Measurements from ENCODE around the gene FGGY. TPM values are rescaled to one million over a fixed set of nuclear protein-coding genes. Genes with fewer than 3 reads are reported as not detected.
"Not testable (repeated sequence)": the region's sequence is repeated elsewhere in the genome, so short reads cannot be mapped to it uniquely, and the experiment has no call there.

The FGGY gene
- total RNA-seq, 1 donor = 10.8 TPM

DNA sequence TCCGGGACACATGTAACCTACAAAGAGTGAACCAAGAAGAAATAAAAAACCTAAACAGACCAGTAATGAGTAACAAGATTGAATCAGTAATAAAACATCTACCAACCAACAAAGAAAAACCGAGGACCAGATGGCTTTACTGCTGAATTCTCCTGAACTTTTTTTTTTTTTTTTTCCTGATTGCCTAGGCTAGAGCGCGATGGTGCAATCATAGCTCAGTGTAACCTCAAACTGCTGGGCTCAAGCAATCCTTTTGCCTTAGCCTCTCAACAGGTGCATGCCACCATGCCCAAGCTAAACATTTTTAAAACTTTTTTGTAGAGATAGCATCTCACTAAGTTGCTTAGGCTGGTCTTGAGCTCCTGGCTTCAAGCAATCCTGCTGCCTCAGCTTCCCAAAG lies 11.2 kb upstream of the FGGY start:
- DNase-seq (ENCODE audit: low read depth in 2 of 3, low spot score in 2 of 3) = no peak

DNA sequence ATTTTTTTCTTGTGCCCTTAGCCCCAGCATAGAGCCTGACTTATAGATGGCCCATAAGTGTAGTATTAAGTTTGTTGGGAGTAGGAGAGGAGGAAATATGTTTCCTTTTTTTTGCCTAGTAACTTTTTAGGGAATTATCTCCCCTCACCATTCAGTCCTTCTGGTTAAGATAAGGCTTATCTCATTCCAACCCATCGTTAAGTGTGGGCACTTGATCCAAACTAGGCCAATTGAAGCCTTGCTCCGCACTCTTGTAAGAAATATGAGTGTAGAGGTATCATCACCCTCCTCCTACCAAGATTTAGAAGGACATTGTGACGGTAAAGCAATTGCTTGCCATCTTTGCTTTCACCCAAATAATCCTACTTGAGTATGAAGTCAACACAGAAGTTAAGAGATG lies 8.8 kb upstream of the FGGY start:
- DNase-seq (ENCODE audit: low read depth in 2 of 3, low spot score in 2 of 3) = no peak

DNA sequence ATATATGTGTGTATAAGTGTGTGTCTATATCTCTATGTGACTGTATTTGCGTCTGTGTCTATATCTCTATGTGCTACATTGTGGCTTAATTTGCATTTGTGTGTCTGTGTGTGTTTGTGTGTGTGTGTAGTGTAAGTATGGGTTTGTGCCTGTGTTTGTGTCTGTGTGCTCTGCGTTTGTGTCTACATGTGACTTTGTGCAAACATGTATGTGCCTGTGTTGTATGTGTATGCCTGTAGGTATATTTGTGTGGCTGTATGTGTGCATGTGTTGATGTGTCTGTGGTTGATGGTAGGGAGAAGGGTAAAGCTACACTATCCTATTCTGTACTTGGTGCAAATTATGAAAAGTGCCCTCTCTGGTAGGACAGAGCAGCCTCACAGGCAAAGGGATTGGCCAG lies 7.3 kb upstream of the FGGY start:
- DNase-seq (ENCODE audit: low read depth in 2 of 3, low spot score in 2 of 3) = no peak

DNA sequence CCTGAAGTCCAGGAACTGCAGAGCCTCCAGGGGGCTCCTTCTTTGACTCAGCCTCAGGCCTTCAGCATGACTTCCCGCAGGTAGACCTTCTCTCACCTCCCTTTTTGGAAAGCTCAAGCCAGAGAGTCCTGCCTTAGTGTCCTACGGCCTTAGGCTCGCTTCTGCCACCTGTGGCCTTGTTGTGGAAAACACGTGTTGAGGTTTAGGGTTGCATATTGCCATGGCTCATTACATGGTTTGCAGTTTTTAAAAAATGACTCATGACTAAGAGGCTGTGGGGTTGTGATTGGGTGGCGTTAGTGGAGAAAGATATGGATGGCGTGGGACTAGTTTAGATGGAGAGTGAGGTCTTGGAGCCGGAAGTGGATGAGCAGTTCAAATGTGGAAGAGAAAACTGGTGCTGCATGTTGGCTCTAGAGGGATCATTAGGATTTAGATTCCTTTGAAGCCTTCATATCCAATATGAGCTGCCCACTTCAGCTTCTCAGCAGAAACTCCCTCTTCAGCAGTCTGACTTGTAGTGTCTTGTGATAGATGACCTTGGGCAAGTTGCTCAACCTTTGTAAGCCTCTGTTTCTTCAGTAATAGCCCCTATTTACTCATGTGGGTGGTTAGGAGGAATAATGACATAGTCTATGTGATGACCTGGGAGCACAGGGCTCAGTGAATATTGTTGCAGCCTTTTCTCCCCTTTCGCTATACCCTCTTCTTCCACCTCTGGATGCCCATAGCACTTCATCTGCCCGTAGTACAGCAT lies 6.5 kb upstream of the FGGY start:
- DNase-seq (ENCODE audit: low read depth in 2 of 3, low spot score in 2 of 3) = peak in 2 of 3 donors; percentile 64 to 69

DNA sequence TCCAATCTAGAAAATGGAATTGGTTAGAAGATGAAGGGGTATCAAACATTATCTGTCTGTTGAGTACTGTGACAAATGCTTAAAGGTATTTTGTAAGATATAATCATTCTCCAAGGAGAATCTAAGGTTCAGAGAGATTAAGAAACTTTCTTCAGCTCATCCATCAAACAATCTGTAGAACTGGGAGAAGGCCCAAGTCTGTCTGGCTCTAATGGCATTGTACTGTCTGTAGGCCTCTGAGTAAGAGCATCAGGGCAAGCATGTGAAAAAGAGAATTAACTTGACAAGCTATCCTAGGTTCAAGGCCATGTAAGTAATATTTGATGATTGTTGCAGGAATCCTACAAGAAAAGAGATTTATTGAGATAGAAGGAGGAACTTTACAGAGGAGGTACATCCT lies 5.3 kb upstream of the FGGY start:
- DNase-seq (ENCODE audit: low read depth in 2 of 3, low spot score in 2 of 3) = no peak

DNA sequence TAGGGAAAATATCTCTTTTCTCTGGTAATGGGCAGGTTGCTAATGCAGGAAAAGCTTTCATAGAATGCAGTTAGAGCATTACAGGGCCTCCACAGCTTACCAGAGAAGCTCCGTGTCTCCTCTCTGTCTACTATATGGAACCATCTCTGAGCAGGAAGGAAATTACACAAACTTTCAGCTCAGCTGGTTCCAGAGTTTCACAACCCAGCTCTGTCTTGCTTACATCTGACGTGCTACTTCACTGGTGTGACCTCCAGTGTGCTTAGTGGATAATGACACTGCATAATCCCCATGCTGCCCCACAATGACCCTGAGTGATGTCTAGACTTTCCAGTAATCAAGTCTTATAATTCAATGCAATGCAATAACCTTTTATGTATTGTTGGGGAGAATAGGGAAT lies 4.3 kb upstream of the FGGY start:
- DNase-seq (ENCODE audit: low read depth in 2 of 3, low spot score in 2 of 3) = peak in 2 of 3 donors; percentile 77 to 88

DNA sequence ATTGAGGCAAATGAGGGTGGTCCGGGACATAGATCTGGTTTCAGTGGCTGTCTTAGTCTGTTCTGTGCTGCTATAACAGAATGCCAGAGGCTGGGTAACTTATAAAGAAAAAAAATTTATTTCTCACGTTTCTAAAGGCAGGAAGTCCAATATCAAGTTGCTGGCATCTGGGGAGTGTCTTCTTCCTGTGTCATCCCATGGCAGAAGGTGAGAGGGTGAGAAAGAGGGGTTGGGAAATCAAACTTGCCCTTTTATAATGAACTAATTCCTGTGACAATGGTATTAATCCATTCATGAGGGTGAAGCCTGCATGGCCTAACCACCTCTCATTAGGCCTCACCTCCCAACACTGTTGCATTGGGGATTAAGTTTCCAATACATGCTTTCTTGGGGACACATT lies 3.7 kb upstream of the FGGY start:
- DNase-seq (ENCODE audit: low read depth in 2 of 3, low spot score in 2 of 3) = no peak

DNA sequence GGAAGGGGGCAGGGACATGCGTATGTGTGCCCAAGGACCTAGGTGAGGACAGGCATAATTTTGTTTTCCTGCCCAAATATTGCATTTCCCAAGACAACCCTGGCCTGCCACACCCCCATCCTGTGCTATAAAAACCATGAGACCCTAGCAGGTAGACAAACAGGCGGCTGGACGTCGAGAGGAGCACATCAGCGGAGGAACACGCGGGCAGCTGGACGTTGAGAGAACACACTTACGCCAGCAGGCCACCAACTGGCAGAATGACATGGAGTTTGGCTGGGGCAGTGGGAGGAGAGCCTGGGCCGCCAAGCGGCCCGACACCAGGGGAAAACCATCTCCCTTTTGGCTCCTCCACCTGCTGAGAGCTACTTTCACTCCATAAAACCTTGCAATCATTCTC lies 3.0 kb upstream of the FGGY start:
- DNase-seq (ENCODE audit: low read depth in 2 of 3, low spot score in 2 of 3) = no peak

DNA sequence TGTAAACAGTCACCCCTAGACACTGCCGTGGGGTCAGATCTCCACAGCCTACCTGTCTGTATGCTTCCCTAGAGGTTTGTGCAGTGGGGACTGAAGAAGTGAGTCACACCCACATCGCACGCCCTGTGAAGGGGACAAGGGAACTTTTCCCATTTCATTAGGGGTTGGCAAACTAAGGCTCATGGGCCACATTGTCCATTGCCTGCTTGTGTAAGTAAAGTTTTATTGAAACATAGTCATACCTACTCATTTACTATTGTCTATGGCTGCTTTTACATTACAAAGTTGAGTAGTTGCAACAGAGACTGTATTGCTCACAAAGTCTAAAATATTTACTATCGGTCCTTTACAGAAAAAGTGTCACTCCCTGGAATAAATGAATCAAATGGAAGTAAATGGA lies 2.5 kb upstream of the FGGY start:
- no peak for DNase-seq (ENCODE audit: low read depth in 2 of 3, low spot score in 2 of 3)

DNA sequence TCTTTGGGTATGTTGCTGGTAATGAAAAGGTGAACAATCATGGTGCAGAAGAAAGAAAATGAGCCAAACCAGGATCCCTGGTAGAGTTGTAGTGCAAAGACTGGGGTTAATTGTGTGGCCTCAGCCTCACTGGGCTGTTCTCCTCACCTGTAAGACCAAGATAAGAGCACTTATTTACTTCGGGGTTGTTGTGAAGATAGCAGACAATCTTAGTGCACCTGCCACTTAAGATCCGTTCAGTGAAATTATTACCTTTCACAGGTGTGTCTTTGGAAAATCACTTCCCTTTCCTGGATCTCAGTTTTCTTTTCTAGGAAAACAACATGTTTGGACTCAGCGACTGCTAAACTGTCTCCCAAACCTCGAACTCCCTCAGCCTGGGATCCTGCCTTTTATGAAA lies 1.3 kb upstream of the FGGY start:
- DNase-seq (ENCODE audit: low read depth in 2 of 3, low spot score in 2 of 3) = no peak

DNA sequence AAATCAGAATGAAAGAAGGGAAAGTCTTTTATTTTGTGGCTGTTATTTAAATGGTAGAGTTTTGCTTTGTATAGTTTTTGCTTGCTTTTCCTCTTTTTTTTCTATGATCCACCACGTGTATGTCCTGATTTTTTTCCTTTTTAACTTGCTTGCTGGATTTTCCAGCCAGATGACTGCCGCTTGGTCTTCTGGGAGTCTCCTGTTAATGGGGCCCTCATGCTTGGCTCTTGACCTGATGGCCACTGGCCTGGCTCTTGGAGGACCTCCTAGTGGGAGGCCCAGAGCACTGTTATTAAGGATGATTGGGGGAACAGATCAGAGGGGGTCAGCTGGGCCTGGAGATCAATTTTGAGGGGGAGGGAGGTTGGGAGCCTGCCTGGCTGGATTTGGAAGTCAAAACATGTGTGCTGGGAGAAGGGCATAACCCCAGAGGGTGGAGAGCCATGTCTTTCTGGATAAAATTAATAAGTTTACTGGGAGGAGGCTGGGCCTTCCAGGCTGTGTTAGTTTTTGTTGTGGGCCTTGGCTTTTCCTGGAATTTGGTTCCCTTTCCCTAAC lies 1.2 kb downstream of the FGGY start:
- DNase-seq (ENCODE audit: low read depth in 2 of 3, low spot score in 2 of 3) = no peak

DNA sequence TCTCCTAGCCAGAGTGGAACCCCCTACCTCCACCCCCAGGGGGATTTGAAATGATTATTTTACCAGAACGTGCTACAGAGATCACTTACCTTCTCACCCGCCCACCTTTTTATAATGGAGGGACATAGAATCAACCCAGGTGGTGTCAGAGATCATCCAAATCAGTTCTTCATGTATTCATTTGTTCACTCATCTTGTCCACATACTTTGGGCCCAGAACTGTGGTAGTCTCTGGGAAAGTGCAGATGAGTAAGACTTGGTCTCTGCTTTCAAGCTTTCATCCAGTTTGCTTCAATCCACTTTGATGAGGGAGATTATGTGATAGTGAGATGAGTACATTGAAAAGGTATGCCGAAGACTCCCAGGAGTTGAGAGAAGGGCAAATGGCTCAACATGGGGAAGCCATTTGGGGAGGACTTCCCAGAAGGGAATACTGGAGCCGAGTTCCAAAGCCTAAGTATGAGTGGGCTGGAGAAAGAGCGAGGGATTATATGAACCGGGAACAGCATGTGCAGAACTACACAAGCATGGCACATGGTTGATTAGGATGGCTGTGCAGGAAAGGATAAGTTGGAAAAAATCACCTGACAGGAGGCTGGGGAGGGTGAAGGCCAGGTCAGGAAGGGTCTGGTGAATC lies 1.9 kb downstream of the FGGY start:
- no peak for DNase-seq (ENCODE audit: low read depth in 2 of 3, low spot score in 2 of 3)

DNA sequence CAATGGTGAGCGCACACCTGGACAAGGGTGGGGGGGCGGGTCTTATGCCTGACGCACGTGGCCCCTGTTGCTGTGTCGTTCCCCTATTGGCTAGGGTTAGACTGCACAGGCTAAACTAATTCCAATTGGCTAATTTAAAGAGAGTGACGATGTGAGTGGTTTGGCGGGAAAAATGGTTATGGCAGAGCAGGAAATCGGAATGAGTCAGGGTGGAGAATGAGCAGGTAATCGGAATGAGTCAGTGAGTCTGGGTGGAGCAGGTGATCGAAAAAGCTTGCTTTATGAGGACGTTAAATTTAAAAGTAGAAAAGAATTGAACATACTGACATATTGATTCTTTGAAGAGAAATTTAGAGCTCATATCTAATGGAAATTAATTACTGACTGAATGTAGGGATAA lies 2.8 kb downstream of the FGGY start:
- not testable (repeated sequence) for DNase-seq (ENCODE audit: low read depth in 2 of 3, low spot score in 2 of 3)

DNA sequence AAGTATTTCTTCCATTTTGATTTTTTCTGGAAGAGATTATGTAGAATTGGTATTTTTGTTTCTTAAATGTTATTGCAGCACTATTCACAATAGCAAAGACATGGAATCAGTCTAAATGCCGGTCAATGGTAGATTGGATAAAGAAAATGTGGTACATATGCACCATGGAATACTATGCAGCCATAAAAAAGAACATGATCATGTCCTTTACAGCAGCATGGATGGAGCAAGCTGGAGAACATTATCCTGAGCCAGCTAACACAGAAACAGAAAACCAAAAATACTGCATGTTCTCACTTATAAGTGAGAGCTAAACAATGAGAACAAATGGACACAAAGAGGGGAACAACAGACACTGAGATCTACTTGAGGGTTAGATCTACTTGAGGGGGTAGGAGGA lies 5.4 kb downstream of the FGGY start:
- no peak for DNase-seq (ENCODE audit: low read depth in 2 of 3, low spot score in 2 of 3)

DNA sequence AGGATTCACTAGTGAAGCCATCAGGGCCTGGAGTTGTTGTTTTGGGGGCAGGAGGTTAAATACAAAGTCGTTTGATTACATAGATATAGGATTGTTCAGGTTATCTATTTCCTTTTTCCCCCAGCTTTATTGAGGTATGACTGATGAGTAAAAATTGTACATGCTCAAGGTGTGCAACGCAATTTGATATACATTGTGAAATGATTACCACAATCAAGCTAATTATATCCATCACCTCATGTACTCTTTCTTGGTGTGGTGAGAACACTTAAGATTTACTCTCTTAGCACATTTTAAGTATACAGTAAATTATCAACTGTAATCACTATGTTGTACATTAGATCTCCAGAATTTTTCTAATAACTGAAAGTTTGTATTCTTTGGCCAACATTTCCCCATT lies 6.0 kb downstream of the FGGY start:
- DNase-seq (ENCODE audit: low read depth in 2 of 3, low spot score in 2 of 3) = no peak

DNA sequence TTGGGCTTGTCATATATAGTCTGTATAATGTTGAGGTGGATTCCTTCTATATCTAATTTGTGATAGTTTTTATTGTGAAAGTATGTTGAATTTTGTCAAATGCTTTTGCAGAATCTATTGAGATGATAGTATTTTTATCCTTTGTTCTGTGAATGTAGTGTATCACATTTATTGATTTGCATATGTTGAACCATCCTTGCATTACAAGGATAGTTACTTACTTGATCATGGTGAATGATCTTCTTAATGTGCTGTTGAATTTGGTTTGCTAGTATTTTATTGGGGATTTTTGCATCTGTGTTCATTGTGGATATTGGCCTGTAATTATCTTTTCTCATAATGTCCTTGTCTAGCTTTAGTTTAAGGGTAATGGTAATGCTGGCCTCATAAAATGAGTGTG lies 8.3 kb downstream of the FGGY start:
- no peak for DNase-seq (ENCODE audit: low read depth in 2 of 3, low spot score in 2 of 3)

DNA sequence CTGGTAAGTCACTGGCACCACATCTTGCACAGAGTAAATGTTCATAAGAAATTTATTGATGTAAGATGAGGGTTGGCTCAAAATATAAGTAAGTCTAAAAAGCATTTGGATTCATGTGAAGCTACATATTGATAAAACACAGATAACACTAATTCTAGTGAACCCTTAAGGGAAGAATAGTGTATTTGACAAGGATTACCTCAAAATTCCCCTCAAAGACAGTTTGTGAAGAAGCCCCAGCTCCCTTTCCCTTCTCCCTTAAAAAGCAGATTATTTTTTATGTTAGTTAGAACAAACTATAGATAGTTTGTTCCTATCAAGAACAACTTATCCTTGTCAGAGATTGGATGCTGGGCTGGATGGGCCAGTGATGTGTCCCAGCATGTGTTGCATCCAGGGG lies 10.7 kb downstream of the FGGY start:
- DNase-seq (ENCODE audit: low read depth in 2 of 3, low spot score in 2 of 3) = no peak

DNA sequence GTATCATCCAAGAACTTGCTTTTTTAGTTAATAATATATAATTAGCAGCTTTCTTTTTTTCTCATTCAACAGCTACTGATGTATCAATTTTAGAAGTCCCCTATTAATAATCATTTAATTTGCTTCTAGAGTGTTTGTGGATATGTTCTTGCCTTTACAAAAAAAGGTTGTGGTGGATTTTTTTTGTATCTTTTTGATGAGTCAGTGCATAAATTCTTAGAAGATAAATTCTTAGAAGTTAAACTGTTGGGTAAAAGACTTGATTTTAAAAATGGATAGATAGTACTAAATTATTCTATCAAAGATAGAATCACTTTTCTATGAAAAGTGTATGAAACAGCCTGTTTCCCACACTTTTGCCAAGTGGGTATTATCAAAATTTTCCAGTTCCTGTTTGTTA lies 11.9 kb downstream of the FGGY start:
- DNase-seq (ENCODE audit: low read depth in 2 of 3, low spot score in 2 of 3) = no peak

DNA sequence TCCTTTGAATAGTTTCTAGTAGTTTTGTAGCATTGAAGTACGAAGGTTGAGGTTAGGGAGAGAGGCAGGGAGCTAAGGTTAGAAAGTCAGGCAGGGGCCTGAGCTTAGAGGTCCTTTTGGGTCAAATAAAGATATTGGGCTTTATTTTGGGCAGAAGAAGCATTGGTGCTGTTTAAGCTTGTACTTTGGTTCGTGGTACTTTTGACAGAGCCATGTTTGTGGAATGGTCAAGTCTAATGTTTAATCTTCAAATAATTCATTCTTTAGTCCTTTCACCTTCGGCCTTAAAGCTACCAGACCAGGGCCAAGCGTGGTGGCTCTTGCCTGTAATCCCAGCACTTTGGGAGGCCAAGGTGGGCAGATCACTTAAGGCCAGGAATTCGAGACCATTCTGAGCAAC lies 12.5 kb downstream of the FGGY start:
- no peak for DNase-seq (ENCODE audit: low read depth in 2 of 3, low spot score in 2 of 3)

DNA sequence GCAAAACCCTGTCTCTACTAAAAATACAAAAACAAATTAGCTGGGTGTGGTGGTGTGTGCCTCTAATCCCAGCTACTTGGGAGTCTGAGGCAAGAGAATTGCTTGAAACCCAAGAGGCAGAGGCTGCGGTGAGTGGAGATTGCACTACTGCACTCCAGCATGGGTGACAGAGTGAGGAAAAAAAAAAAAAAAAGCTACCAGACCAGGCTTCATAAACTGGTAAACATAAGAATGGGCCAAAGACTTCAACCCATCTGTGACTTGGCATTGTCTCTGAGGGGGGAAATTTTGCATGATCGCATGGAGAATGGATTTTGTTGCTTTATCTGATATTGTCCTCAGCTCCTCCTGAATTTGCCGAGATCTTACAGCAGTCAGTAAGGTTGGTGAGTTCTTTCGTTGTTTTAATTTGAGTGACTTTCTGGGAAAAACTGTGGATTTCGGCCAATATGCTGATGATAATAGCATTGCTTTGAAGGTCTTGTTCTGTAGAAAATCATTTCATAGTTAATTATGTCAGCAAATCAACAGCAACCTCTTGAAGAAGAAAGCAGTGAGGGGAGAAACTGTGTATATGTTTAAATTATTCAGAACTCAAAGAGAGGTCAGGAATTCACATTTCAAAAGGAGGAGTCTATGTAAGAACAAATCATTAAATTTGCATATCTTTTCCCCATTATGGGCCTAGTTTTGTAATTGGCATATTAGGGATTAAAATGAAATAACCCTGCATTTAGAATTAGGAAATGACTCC lies 13.1 kb downstream of the FGGY start:
- DNase-seq (ENCODE audit: low read depth in 2 of 3, low spot score in 2 of 3) = no peak

DNA sequence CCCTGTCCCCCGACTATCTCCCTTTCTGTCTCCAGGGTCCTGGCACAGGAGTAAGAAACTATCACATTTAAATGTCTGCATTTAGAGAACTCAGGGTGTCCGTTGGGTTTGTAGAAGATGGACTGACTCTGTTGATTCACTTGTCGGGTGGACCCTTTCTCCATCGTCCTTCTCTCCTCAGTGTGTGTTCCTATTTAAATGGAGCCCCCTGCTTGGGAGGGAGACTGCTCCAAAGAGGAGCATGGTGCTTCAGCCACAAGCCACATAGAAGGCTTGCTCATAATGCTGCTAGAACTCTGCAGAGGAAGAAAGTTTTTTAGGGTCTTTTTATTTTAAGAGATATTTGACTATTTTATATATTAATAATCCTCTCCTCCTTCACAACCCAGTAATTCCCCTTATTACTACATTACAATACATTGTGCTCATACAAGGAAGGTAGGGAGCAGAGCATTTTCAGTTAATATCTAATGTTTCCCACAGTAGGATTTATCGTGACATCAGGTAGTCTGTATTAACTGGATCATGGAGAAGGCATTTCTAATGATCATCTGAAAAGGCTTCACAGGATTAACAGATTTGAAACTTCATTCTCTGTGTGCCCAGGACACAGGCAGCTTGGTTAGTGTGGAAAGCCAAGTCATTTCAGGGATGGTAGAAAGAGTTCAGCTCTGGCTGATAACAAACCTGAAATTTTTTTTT lies 13.8 kb downstream of the FGGY start:
- no peak for DNase-seq (ENCODE audit: low read depth in 2 of 3, low spot score in 2 of 3)

Measured in hematopoietic multipotent progenitor cell (in vitro differentiated cells).